HG03064 (cell line): ENCODE results near the gene RAD23B.
A peak's percentile ranks its signal among the peaks of the same experiment; 100 is the strongest.
"Not testable (repeated sequence)": the region's sequence is repeated elsewhere in the genome, so short reads cannot be mapped to it uniquely, and the experiment has no call there.

Experiments used
- ATAC-seq: cut with Tn5 transposase; IDR thresholded peaks from one replicate; pipeline ENCODE4 v1.9.1; 2021; ENCODE audit warnings: low read depth; ENCODE audit not compliant: unreplicated experiment

RAD23B gene

GRCh38 chr9:107282759-107283622 is at the start of gene RAD23B:
Gene RAD23B (plus strand): TSS chr9:107283279. CDS start chr9:107283630, 351 bp downstream.
- ATAC-seq = peak; percentile 86

GRCh38 chr9:107235765-107236442 is 47.2 kb upstream of the RAD23B start:
- ATAC-seq = no peak

GRCh38 chr9:107237873-107238272 is 45.2 kb upstream of the RAD23B start:
- ATAC-seq = no peak

- ATAC-seq = no peak
Measured at GRCh38 chr9:107239474-107239873, 43.6 kb upstream of the RAD23B start.

GRCh38 chr9:107240260-107240659 is 42.8 kb upstream of the RAD23B start:
- ATAC-seq = no peak

GRCh38 chr9:107242073-107243030 is 40.7 kb upstream of the RAD23B start:
- ATAC-seq = no peak

- no peak for ATAC-seq
Measured at GRCh38 chr9:107243742-107244141, 39.3 kb upstream of the RAD23B start.

- ATAC-seq = no peak
Measured at GRCh38 chr9:107246259-107247254, 36.5 kb upstream of the RAD23B start.

GRCh38 chr9:107248714-107249113 is 34.4 kb upstream of the RAD23B start:
- no peak for ATAC-seq

GRCh38 chr9:107249131-107249533 is 33.9 kb upstream of the RAD23B start:
- no peak for ATAC-seq

GRCh38 chr9:107249665-107250285 is 33.3 kb upstream of the RAD23B start:
- no peak for ATAC-seq

GRCh38 chr9:107251756-107252322 is 31.2 kb upstream of the RAD23B start:
- no peak for ATAC-seq

- ATAC-seq = no peak
Measured at GRCh38 chr9:107258919-107259318, 24.2 kb upstream of the RAD23B start.

- not testable (repeated sequence) for ATAC-seq
Measured at GRCh38 chr9:107259751-107260313, 23.2 kb upstream of the RAD23B start.

- peak; percentile 99 for ATAC-seq
Measured at GRCh38 chr9:107260437-107261081, 22.5 kb upstream of the RAD23B start.

GRCh38 chr9:107261106-107261505 is 22.0 kb upstream of the RAD23B start:
- peak; percentile 11 for ATAC-seq

GRCh38 chr9:107263289-107263688 is 19.8 kb upstream of the RAD23B start:
- ATAC-seq = no peak
